RWPE1 (cell line): Measurements from ENCODE around the gene LDLRAD2.
"Not testable (repeated sequence)": the region's sequence is repeated elsewhere in the genome, so short reads cannot be mapped to it uniquely, and the experiment has no call there.

ENCODE experiments used
- CTCF ChIA-PET: fragments of 350-600 bp; sonication (Branson Sonifier 250); formaldehyde crosslinking; extraction: SDS; loops from one replicate; lab custom pipeline; 2021; lab: Yijun Ruan, JAX
- POLR2A ChIA-PET: fragments of 400-600 bp; formaldehyde crosslinking; extraction: SDS; loops from one replicate; lab custom pipeline; 2020; ENCODE audit warnings: antibody characterized with exemption; ENCODE audit not compliant: low non-redundant PET; lab: Yijun Ruan, JAX
- DNase-seq: peaks from one replicate; pipeline ENCODE4 v3.0.0; 2012; ENCODE audit warnings: low spot score
- H3K27ac ChIP-seq: fragments of 450-650 bp; 2 replicates; pipeline ENCODE4 v1.5.1; 2017
- TF ChIP-seq, protein P1 (sequence below): fragments of 450-650 bp; conservative IDR thresholded peaks from 2 replicates; pipeline ENCODE4 v1.5.1; 2017; ENCODE audit warnings: low read depth, mild to moderate bottlenecking

The LDLRAD2 gene, protein sequence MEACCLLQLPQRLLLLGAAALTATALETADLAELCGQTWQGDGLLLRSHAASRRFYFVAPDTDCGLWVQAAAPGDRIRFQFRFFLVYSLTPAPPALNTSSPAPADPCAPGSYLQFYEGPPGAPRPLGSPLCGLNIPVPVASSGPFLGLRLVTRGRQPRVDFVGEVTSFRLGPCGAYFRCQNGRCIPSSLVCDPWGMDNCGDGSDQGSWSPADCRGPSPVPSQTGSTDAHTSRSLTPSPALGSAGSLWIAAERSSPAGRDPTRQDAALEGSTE

DNA sequence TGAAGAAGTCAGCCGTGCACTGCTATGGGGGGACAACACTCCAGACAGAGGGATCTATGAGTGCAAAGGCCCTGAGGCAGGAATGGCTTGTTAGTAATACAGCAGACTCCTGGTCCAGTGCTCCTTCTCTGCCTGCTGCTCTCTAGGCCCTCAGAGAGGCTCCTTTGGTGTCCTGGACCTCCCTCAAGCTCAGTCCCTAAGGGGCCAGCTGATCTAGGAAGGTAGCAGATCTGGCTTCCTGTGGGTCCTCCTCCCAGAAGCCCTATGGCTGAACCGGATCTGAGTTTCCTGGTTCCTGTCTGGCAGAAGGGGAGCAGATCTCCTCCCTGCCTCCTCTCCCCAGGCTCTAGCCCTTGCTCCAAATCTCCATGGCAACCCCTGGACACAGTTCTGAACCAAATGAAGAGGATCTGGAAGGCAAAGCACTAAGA, at the start of gene LDLRAD2:
Gene LDLRAD2 (plus strand): TSS at position 391 of the 431 bp plus-strand sequence. CDS start 187 bp downstream, outside the sequence.
- no peak for DNase-seq
- ChIA-PET CTCF (interaction anchor here (0.7 kb wide), 1 partner anchor 110 kb away, joined by 3 read pairs; no protein-coding TSS in a partner anchor), POLR2A (no interaction called here)
- TF ChIP-seq, protein P1, sequence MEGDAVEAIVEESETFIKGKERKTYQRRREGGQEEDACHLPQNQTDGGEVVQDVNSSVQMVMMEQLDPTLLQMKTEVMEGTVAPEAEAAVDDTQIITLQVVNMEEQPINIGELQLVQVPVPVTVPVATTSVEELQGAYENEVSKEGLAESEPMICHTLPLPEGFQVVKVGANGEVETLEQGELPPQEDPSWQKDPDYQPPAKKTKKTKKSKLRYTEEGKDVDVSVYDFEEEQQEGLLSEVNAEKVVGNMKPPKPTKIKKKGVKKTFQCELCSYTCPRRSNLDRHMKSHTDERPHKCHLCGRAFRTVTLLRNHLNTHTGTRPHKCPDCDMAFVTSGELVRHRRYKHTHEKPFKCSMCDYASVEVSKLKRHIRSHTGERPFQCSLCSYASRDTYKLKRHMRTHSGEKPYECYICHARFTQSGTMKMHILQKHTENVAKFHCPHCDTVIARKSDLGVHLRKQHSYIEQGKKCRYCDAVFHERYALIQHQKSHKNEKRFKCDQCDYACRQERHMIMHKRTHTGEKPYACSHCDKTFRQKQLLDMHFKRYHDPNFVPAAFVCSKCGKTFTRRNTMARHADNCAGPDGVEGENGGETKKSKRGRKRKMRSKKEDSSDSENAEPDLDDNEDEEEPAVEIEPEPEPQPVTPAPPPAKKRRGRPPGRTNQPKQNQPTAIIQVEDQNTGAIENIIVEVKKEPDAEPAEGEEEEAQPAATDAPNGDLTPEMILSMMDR, result no peak
- H3K27ac ChIP-seq, result no peak within 1 kb of the TSS

DNA sequence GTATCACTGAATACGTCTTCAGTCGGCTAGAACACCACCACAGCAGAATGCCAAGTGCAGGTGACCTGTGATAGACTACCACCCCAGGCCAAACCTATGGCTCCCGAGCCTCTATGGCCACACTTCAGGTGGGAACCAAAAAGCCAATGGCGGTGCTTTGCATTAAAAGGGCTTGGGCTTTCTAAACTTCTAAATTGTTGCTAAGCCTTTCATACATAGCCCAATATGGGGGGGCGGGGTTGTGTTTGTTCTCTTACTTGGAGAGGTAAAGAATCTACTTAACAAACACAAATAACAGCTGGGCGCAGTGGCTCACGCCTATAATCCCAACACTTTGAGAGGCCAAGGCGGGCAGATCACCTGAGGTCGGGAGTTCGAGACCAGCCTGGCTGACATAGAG, 48.8 kb upstream of the LDLRAD2 start:
- CTCF ChIA-PET, result no interaction called here

DNA sequence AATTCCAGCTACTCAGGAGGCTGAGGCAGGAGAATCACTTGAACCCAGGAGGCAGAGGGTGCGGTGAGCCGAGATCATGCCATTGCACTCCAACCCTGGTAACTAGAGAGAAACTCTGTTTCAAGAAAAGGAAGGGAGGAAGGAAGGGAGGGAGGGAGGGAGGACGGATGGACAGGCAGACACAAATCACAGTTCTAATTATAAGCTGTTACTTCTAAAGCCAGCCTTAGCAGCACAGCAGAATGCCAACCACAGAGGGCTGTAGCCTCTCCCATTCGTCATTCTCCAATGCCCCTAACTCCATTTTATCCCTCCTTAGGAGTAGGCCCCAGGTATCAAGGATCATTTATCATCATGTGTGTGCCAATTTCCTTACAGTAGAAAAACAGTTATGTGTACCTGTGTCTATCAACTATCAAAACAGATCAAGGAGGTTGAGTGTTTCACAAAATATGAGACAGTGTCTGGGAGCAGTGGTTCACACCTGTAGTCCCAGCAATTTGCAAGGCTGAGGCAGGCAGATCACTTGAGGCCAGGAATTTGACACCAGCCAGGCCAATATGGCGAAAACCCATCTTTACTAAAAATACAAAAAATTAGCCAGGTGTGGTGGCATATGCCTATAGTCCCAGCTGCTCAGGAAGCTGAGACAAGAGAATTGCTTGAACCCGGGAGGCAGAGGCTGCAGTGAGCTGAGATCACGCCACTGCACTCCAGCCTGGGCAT, 48.2 kb upstream of the LDLRAD2 start:
- H3K27ac ChIP-seq, result peak overlapping the region; percentile 90
- TF ChIP-seq, protein P1, result no peak
- CTCF ChIA-PET, result no interaction called here
- POLR2A ChIA-PET, result no interaction called here
- DNase-seq, result no peak

More for the DNA sequence above, 48.8 kb upstream of the LDLRAD2 start:
- TF ChIP-seq, protein P1, result no peak
- H3K27ac ChIP-seq, result peak overlapping the region; percentile 25
- no peak for DNase-seq
- POLR2A ChIA-PET, result no interaction called here

DNA sequence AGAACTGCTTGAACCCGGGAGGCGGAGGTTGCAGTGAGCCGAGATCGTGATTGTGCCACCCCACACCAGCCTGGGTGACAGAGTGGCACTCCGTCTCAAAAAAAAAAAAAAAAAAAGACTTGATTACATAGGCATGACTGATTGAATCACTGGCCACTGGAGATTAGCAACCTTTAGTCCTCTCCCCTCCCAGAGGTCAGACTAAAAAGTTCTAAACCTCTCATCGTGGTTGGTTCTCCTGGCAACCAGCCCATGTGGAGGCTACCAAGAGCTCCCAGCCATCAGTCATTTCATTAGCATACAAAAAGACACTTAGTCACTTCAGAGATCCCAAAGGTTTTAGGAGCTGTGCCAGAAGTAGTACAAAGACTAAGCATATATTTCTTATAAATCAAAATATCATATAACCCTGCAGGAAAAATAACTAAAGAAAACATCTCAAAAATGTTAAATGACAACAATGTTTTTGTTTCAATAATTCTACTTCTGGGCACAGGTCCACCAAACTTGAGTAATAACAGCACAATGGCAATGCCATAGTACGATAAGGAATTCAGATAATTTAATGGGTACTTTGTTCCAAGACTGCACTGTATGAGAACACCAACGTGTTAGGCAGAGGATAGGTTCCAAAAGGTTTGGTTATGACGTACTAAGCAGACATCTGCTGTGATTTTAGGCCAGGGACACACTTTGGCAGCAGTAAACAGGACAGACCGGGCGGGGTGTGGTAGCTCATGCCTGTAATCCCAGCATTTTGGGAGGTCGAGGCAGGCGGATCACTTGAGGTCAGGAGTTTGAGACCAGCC, 47.2 kb upstream of the LDLRAD2 start:
- TF ChIP-seq, protein P1, result no peak
- H3K27ac ChIP-seq, result peak overlapping the region; percentile 90
- ChIA-PET CTCF (interaction anchor here (0.7 kb wide), 1 partner anchor 12 kb away, joined by 4 read pairs; no protein-coding TSS in a partner anchor), POLR2A (no interaction called here)
- peak; percentile 68 for DNase-seq

DNA sequence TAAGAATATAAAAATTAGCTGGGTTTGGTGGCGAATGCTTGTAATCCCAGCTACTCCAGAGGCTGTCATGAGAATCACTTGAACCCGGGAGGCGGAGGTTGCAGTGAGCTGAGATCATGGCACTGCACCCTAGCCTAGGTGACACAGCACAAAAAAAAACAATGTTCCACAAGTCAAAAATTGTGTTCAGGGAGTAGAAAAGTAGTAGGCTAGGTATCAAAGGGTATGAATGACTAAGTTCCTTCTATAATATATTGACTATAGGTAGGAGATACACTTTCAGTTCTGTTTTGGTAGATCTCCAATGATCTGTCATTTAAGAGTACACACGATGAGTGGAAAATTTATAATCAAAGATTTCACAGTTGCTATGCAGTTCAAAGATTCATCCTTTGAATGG, 45.9 kb upstream of the LDLRAD2 start:
- peak overlapping the region; percentile 90 for H3K27ac ChIP-seq
- ChIA-PET POLR2A (no interaction called here), CTCF (no interaction called here)
- TF ChIP-seq, protein P1, result no peak
- no peak for DNase-seq

DNA sequence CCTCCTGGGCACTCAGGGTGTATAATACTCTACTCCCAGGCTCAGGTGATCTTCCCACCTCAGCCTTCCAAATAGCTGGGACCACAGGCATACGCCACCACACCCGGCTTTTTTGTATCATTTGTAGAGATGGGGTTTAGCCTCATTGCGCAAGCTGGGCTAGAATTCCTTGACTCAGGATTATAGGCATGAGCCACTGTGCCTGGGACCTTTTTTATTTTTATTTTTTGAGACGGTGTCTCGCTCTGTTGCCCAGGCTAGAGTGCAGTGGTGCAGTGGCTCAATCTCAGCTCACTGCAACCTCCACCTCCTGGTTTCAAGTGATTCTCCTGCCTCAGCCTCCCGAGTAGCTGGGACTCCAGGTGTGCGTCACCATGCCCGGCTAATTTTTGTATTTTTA, 45.0 kb upstream of the LDLRAD2 start:
- DNase-seq, POLR2A ChIA-PET: not testable (repeated sequence)
- CTCF ChIA-PET, result interaction anchor here (0.7 kb wide), 1 partner anchor 520 kb away, joined by 3 read pairs; no protein-coding TSS in a partner anchor
- peak overlapping the region; percentile 41 for H3K27ac ChIP-seq
